Renal cortical epithelial cell (primary cell): ENCODE results near the gene ABCB11. TPM values are rescaled to one million over a fixed set of nuclear protein-coding genes. Genes with fewer than 3 reads are reported as not detected.

ENCODE experiments used
- DNase-seq: peaks from one replicate; pipeline ENCODE4 v3.0.0-alpha.2; 2011; ENCODE audit warnings: low read depth
- total RNA-seq: library from RNA; depleted of rRNA; stranded (reverse); fragments of >200 nt; gene quantifications from 2 replicates; pipeline ENCODE4 v1.2.3, GENCODE V29; 2014

ABCB11 gene
- total RNA-seq, 1 donor from 2014 or later = not detected

GRCh38 chr2:169007941-169008340 lies 23.2 kb downstream of the ABCB11 start:
- DNase-seq = no peak

DNA sequence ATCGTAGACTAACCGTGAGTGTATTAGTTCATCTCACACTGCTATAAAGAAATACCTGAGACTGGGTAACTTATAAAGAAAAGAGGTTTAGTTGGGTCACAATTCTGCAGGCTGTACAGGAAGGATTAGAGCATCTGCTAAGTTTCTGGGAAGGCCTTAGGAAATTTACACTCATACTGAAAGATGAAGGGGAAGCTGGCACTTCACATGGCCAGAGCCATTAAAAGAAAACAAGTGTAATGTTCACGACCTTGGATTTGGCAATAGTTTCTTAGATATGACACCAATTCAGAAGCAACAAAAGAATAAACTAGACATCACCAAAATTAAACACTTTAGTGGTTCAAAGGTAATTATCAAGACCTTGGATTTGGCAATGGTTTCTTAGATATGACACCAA lies 23.8 kb downstream of the ABCB11 start:
- DNase-seq = no peak

DNA sequence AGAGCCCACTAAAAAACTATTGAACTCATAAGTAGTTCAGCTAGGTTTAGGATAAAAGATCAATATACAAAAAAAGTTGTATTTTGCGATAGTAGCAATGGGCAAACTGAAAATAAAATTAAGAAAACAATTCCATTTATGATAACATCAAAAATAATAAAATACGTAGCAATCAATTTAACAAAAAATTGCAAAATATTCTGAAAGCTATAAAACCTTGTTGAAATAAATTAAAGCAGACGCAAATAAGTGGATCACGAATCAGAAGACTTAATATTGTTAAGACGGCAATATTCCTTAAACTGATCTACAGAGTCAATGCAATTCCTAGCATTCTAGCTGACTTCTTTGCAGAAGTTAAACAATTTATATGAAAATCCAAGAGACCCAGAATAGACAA lies 24.5 kb downstream of the ABCB11 start:
- DNase-seq = no peak

- DNase-seq = no peak
Measured at GRCh38 chr2:169005994-169006393, 25.1 kb downstream of the ABCB11 start.

GRCh38 chr2:169005080-169005598 lies 26.0 kb downstream of the ABCB11 start:
- DNase-seq = no peak

- no peak for DNase-seq
Measured at GRCh38 chr2:169002161-169002738, 28.9 kb downstream of the ABCB11 start.

DNA sequence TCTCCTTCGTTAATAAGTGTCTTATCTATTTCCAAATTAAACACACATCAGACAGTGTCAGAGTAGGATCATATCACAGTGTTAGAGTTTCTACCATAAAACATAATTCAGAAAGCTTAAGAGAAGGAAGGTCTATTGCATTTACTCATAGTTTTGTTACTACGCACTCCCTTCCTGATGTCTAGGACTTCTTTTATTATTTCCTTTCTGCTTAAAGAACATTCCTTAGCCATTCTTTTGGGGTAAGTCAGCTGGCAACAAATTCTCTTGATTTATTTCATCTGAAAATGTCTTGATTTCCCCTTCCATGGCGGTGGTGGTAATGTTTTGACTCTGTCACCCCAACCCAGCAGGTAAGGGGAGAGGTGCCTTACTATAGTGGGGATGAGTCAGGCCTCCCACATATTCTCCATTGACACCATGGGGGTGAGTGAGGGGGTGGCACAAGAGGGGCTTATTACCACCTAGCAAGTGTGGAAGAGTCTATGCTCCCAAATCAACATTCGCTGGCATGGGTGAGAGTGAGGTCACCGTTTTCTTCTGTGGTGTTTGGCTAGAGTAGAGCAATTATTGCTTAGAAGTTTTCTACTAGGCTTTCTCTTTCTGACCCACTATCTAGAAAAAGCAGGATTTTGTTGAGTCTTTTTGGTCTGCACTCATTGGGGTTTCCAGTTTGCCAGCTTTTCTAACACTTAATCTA lies 29.9 kb downstream of the ABCB11 start:
- peak; percentile 9 for DNase-seq

GRCh38 chr2:168999668-169000213 lies 31.4 kb downstream of the ABCB11 start:
- DNase-seq = peak; percentile 35

DNA sequence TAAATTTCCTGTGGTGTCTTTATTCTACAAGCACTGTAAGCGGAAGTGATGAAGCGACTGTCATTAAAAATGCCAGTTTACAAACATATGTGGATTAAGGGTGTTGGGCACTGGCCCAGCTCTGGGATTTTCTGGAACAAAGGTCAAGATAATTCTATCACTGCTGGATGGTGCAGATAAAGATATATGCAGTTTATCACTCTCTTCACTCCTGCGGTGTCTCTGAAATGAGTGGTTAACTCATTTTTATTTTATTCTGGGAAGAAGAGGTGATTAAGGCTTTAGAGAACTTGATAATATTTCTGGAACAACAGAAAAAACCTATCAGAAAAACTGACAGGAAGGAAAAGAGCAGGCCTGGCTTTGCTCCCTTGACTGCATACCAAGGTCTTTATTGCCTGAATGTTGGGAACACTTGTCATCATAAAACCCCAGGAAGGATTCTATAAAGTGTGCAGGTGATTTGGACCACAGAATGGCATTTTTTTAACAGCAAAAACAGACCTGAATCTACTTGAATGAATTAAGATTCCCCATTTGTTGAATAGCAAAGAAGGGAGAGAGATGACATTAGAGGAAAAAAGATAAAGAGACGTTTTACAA lies 32.4 kb downstream of the ABCB11 start:
- DNase-seq = no peak

GRCh38 chr2:168997794-168998193 lies 33.3 kb downstream of the ABCB11 start:
- DNase-seq = peak; percentile 74

GRCh38 chr2:168997118-168997521 lies 34.0 kb downstream of the ABCB11 start:
- peak; percentile 35 for DNase-seq

DNA sequence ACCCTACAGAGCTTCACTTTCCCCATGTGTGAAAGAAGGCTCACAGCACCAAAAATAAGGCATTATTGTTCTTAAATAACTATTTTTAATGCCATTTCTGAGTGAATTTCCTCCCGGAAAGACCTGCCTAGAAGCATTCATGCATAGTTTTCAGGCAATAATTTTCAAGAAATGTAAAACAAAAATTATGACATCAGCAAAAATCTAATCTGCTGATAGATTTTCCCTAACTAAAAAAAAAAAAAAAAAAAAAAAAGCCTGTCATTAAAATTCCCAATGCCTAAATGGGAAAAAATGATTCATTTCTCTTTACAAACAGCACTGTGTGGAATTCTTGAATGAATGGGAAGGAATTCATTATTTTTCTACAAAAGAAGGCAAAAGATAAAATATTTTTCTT lies 35.4 kb downstream of the ABCB11 start:
- DNase-seq = no peak

DNA sequence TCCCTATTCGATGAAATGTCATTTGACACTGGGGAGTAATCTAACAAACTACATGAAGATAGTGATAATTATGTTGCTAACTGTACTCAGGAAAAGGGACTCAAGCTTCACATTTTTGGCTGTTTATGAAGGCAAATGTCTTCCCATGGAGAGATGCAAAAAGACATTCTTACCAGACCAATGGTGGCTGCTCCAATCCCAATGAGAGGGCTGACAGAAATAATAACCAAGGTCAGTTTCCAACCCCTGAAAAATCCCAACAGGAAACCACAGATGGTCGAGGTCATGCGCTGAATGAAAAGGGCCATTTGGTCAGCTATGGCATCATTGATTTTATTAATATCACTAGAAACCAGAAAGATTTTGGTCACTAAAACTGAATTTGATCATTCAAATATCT lies 37.6 kb downstream of the ABCB11 start:
- no peak for DNase-seq

GRCh38 chr2:168992591-168993349 lies 38.4 kb downstream of the ABCB11 start:
- peak; percentile 24 for DNase-seq

DNA sequence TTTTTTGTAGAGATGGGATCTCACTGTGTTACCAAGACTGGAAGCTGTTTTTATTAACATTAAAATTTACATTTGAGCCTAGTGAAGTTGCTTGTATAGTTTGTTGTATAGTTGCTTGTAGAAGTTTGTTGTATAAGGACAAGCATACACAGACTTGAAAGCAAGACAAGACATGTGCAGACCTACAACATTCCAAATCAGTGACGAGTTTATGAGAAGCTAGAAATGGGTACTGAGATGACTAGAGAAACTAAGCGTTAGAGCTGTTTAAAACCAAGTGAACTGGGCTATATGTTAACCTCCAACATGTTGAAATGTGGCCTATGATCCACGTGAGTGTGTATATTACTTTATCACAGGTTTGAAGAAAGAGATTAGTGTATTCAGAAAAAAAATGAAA lies 39.1 kb downstream of the ABCB11 start:
- no peak for DNase-seq

DNA sequence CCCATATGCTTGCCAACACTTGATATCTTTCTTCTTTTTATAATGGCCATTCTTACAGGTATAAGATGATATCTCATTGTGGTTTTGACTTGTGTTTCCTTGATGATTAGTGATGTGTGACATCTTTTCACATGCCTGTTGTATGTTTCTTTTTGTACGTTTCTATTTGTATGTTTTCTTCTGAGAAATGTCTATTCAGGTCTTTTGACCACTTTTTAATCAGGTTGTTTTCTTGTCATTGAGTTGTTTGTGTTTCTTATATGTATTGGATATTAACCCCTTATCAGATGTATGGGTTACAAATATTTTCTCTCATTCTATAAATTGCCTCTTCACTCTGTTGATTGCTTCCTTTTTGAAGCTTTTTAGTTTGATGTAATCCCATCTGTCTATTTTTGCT lies 42.4 kb downstream of the ABCB11 start:
- no peak for DNase-seq

GRCh38 chr2:168986398-168986943 lies 44.7 kb downstream of the ABCB11 start:
- no peak for DNase-seq

DNA sequence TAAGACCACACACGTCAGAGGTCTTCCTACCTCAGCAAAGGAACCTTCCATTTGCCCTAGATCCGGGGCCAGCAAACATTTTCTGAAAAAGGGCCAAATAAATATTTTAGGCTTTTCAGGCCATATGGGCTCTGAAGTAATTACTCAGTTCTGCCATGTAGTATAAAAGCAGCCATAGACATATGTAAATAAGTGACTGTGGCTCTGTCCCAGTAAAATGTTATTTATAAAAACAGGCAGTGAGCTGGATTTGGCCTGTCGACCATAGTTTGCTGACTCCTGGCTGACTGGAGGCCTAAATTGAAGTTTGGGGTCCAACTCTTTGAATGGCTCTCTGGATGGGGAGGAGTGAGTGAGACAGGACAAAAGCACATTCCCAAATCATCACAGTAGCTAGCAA lies 49.5 kb downstream of the ABCB11 start:
- DNase-seq = no peak

DNA sequence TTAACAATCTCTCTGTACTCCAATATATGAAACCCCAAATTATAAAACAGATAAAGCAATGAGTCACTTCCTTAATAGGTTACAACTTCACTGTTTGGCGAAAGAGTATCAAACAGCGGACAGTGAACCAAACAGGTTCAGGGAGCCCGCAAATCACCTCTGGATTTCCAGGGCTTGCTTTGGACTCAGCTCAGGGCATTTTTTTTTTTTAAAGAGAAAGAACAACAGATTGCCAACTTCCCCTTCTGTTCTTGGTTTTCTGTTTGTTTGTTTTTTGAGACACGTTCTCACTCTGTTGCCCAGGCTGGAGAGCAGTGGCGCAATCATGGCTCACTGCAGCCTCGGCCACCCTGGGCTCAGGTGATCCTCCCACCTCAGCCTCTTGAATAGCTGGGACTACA lies 52.7 kb downstream of the ABCB11 start:
- DNase-seq = peak; percentile 12

DNA sequence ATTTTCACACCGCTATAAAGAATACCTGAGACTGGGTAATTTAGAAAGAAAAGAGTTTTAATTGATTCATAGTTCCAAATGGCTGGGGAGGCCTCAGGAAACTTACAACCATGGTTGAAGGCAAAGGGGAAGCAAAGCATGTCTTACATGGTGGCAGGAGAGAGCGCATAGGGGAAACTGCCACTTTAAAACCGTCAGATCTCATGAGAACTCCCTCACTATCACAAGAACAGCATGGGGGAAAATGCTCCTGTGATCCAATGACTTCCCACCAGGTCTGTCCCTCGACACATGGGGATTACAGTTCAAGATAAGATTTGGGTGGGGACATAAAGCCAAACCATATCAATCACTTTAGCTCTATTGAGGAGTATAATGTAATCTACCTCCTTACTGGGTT lies 53.5 kb downstream of the ABCB11 start:
- no peak for DNase-seq

DNA sequence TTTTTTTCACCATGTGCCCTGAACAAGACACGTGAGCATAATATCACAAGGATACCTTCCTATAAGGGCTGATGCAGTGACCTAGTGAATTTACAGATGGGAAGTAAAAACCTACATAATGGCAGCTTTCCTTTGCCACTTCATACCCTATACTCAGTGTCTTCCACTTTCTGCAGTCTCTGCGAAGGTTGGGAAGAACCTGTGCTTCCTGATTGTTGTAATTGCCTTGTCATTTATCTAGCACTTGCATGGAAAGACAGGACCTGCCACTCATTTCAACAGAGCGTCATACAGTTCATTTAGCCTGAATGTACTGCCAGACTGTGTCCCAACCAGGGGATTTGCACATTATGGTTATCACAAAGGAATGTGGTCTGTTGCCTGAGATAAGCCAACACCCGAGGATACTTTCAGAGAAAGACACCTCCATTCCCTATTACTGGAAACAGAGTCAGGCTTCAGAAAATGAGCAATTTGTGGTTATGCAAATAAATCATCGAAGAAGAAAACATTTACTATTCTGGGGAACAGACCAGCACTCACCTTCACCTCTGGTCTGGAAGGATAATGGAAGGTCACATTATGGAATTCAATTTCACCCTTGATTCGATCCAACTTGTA lies 55.0 kb downstream of the ABCB11 start:
- no peak for DNase-seq
